ACC112 (cell line): ENCODE data around the gene XRCC5.

ENCODE experiments used
- H2AFZ ChIP-seq: fragments of 200-600 bp; sonication (generic); one replicate; pipeline ENCODE4 v1.6.0; 2017; ENCODE audit warnings: antibody characterized with exemption, low read length; ENCODE audit not compliant: unreplicated experiment
- H3K27ac ChIP-seq: fragments of 200-600 bp; sonication (generic); 2 replicates; pipeline ENCODE4 v1.5.1; 2014; ENCODE audit warnings: low read depth, mild to moderate bottlenecking, antibody characterized with exemption, low read length, moderate library complexity
- H3K27me3 ChIP-seq: fragments of 200-600 bp; sonication (generic); 2 replicates; pipeline ENCODE4 v1.6.1; 2014; ENCODE audit warnings: mild to moderate bottlenecking, antibody characterized with exemption, low read length, moderate library complexity, mixed read lengths; ENCODE audit not compliant: insufficient read depth
- H3K36me3 ChIP-seq: fragments of 200-600 bp; sonication (generic); 2 replicates; pipeline ENCODE4 v1.6.1; 2016; ENCODE audit warnings: mild to moderate bottlenecking, antibody characterized with exemption, low read length, moderate library complexity, mixed read lengths; ENCODE audit not compliant: insufficient read depth
- H3K4me1 ChIP-seq: fragments of 200-600 bp; sonication (generic); one replicate; pipeline ENCODE4 v1.6.1; 2016; ENCODE audit warnings: low read length, mixed read lengths; ENCODE audit not compliant: insufficient read depth, unreplicated experiment, control insufficient read depth
- H3K4me3 ChIP-seq: fragments of 200-600 bp; sonication (generic); 2 replicates; pipeline ENCODE4 v1.5.1; 2014; ENCODE audit warnings: mild to moderate bottlenecking, low read depth, low read length
- H3K79me2 ChIP-seq: fragments of 200-600 bp; sonication (generic); one replicate; pipeline ENCODE4 v1.6.0; 2016; ENCODE audit warnings: low read length; ENCODE audit not compliant: control insufficient read depth, unreplicated experiment, insufficient read depth

Gene XRCC5

DNA sequence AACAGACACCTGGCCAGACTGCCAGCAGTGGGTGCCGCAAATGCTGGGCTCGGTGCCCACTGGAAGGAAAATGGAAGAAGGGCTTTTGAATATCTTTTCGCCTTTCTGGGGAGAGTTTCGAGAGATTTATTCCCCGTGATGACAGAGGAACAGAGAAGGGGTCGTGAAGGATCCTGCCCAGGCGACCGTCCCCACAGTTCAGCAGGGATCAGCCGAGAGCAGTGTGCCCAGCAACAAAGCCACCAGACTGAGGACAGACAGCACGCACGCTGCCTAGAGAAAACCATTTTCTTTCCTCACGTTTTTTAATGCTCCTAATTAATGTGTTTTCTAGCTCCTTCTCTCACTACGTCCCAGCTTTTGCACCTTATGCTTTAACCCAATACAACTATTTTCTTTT lies 47.7 kb downstream of the XRCC5 start:
- Histone ChIP-seq H3K27me3 (no peaks in the 10 kb centered on the region), H3K79me2 (peaks cover 11% of the 10 kb centered on the region), H3K36me3 (peaks cover 45% of the 10 kb centered on the region), H3K4me1 (peaks cover 8% of the 10 kb centered on the region), H2AFZ (no peak overlapping the region), H3K4me3 (no peak overlapping the region), H3K27ac (no peak overlapping the region)

DNA sequence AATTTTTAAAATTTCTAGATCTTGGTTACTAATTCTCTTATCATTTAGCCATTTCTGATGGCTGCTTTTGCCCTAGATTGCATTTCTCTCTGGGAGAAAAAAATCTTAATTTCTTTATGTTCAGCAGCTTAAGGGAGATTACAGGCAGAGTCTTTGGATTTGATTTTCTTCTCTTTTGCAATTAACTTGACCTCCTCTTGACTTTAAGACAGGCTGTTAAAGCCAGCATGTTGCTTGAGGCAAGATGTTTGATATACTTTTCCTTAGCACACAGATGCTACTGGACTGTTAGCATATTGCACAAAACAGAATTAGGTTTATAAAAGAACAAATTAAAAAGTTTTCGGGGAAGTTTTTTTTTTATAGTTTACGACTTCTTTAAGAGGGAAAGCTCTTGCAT lies 50.0 kb downstream of the XRCC5 start:
- peaks cover 8% of the 10 kb centered on the region for H3K4me1 ChIP-seq
- peaks cover 54% of the 10 kb centered on the region for H3K36me3 ChIP-seq
- H2AFZ ChIP-seq = no peak overlapping the region
- no peaks in the 10 kb centered on the region for H3K27me3 ChIP-seq
- H3K79me2 ChIP-seq = peaks cover 11% of the 10 kb centered on the region
- no peak overlapping the region for H3K4me3 ChIP-seq
- no peak overlapping the region for H3K27ac ChIP-seq

- H3K27me3 ChIP-seq = no peaks in the 10 kb centered on the region
- H3K79me2 ChIP-seq = peaks cover 11% of the 10 kb centered on the region
- no peak overlapping the region for H3K27ac ChIP-seq
- peaks cover 58% of the 10 kb centered on the region for H3K36me3 ChIP-seq
- H3K4me3 ChIP-seq = no peak overlapping the region
- no peak overlapping the region for H2AFZ ChIP-seq
- peaks cover 8% of the 10 kb centered on the region for H3K4me1 ChIP-seq
Measured at GRCh38 chr2:216159646-216160045, 50.5 kb downstream of the XRCC5 start.

GRCh38 chr2:216160786-216161185 lies 51.6 kb downstream of the XRCC5 start:
- Histone ChIP-seq H3K4me1 (peaks cover 8% of the 10 kb centered on the region), H3K27me3 (no peaks in the 10 kb centered on the region), H3K27ac (no peak overlapping the region), H3K36me3 (peaks cover 56% of the 10 kb centered on the region), H3K79me2 (peaks cover 11% of the 10 kb centered on the region), H3K4me3 (no peak overlapping the region), H2AFZ (no peak overlapping the region)

- Histone ChIP-seq H3K4me3 (no peak overlapping the region), H3K27me3 (no peaks in the 10 kb centered on the region), H3K36me3 (peaks cover 50% of the 10 kb centered on the region), H3K4me1 (peaks cover 8% of the 10 kb centered on the region), H3K27ac (no peak overlapping the region), H3K79me2 (peaks cover 5% of the 10 kb centered on the region), H2AFZ (no peak overlapping the region)
Measured at GRCh38 chr2:216161967-216162366, 52.8 kb downstream of the XRCC5 start.

GRCh38 chr2:216163518-216163917 lies 54.4 kb downstream of the XRCC5 start:
- Histone ChIP-seq H3K4me3 (no peak overlapping the region), H3K79me2 (no peaks in the 10 kb centered on the region), H3K4me1 (no peaks in the 10 kb centered on the region), H3K27me3 (no peaks in the 10 kb centered on the region), H3K36me3 (peaks cover 60% of the 10 kb centered on the region), H3K27ac (no peak overlapping the region), H2AFZ (no peak overlapping the region)

GRCh38 chr2:216164087-216164486 lies 54.9 kb downstream of the XRCC5 start:
- H3K4me1 ChIP-seq = no peaks in the 10 kb centered on the region
- no peaks in the 10 kb centered on the region for H3K27me3 ChIP-seq
- H3K79me2 ChIP-seq = no peaks in the 10 kb centered on the region
- H3K27ac ChIP-seq = no peak overlapping the region
- H3K4me3 ChIP-seq = no peak overlapping the region
- peaks cover 64% of the 10 kb centered on the region for H3K36me3 ChIP-seq
- no peak overlapping the region for H2AFZ ChIP-seq

GRCh38 chr2:216164576-216164975 lies 55.4 kb downstream of the XRCC5 start:
- Histone ChIP-seq H3K79me2 (no peaks in the 10 kb centered on the region), H3K27ac (no peak overlapping the region), H3K4me1 (no peaks in the 10 kb centered on the region), H2AFZ (no peak overlapping the region), H3K4me3 (no peak overlapping the region), H3K27me3 (no peaks in the 10 kb centered on the region), H3K36me3 (peaks cover 62% of the 10 kb centered on the region)

DNA sequence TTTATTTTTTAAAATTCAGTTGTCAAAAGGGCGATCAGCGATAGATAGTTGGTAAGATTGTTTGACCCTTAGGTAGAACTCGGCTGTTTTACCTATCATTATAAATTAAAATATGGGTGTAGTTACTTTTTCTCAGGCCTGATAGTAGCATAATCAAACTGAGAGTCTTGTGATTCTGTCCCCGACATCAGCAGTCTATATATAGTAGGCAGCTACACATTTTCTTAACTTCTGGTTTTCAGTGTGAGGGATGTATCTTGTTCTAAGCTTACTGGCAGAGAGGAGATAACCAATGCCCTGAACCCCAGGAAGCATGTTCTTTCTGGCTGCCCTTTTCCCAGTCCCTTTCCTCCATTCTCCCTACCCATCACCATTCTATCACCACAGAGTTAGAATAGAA lies 56.6 kb downstream of the XRCC5 start:
- no peak overlapping the region for H3K4me3 ChIP-seq
- H3K36me3 ChIP-seq = peaks cover 64% of the 10 kb centered on the region
- H2AFZ ChIP-seq = no peak overlapping the region
- H3K79me2 ChIP-seq = no peaks in the 10 kb centered on the region
- H3K27ac ChIP-seq = no peak overlapping the region
- no peaks in the 10 kb centered on the region for H3K4me1 ChIP-seq
- H3K27me3 ChIP-seq = no peaks in the 10 kb centered on the region

GRCh38 chr2:216169087-216169486 lies 59.9 kb downstream of the XRCC5 start:
- Histone ChIP-seq H3K4me3 (no peak overlapping the region), H3K27me3 (no peaks in the 10 kb centered on the region), H3K79me2 (peaks cover 7% of the 10 kb centered on the region), H3K36me3 (peaks cover 62% of the 10 kb centered on the region), H3K4me1 (no peaks in the 10 kb centered on the region), H3K27ac (no peak overlapping the region), H2AFZ (no peak overlapping the region)

- Histone ChIP-seq H3K27me3 (no peaks in the 10 kb centered on the region), H3K36me3 (peaks cover 64% of the 10 kb centered on the region), H3K4me1 (no peaks in the 10 kb centered on the region), H2AFZ (no peak overlapping the region), H3K79me2 (peaks cover 10% of the 10 kb centered on the region), H3K27ac (no peak overlapping the region), H3K4me3 (no peak overlapping the region)
Measured at GRCh38 chr2:216170076-216170763, 61.1 kb downstream of the XRCC5 start.
